Keratinocyte (primary cell): Measurements from ENCODE around the gene BCAS3. TPM values are rescaled to one million over a fixed set of nuclear protein-coding genes. Genes with fewer than 3 reads are reported as not detected.

Experiments
- DNase-seq: peaks from one replicate; pipeline ENCODE4 v3.0.0-alpha.2; 2011; ENCODE audit warnings: low read depth, missing footprints, low spot score
- FAIRE-seq: peaks from 2 replicates; lab custom pipeline; 2011; peaks lifted over from hg19 to GRCh38; lab: Jason Lieb, UNC
- H2AFZ ChIP-seq: 2 replicates; pipeline ENCODE4 v1.6.0; 2012; ENCODE audit warnings: low read length, control low read depth, inconsistent platforms; ENCODE audit not compliant: control insufficient read depth
- H3K27ac ChIP-seq: 2 replicates; pipeline ENCODE4 v1.5.1; 2011; ENCODE audit warnings: low read length; ENCODE audit not compliant: control insufficient read depth, insufficient read depth
- H3K27me3 ChIP-seq: 3 replicates; pipeline ENCODE4 v1.6.0; 2011; ENCODE audit warnings: low read length; ENCODE audit not compliant: control insufficient read depth, insufficient read depth; ENCODE audit errors: extremely low read depth
- H3K36me3 ChIP-seq, 2 experiments: 2 replicates in 1 of 2; 3 replicates in 1 of 2; pipeline ENCODE4 v1.5.1; 2011; ENCODE audit warnings: low read length in 2 of 2, mild to moderate bottlenecking in 1 of 2; ENCODE audit not compliant: control insufficient read depth in 2 of 2, insufficient read depth in 2 of 2; ENCODE audit errors: extremely low read depth in 1 of 2
- H3K4me1 ChIP-seq: 3 replicates; pipeline ENCODE4 v1.5.1; 2011; ENCODE audit warnings: low read length; ENCODE audit not compliant: control insufficient read depth, insufficient read depth; ENCODE audit errors: extremely low read depth
- H3K4me2 ChIP-seq: 3 replicates; pipeline ENCODE4 v1.6.0; 2011; ENCODE audit warnings: low read depth, low read length; ENCODE audit not compliant: control insufficient read depth, insufficient read depth; ENCODE audit errors: extremely low read depth
- H3K4me3 ChIP-seq, 3 experiments: fragments of 200-600 bp in 1 of 3; sonication (generic) in 1 of 3; 2 replicates in 2 of 3; 3 replicates in 1 of 3; pipeline ENCODE4 v1.5.1; 2011 to 2016; ENCODE audit warnings: low read length in 3 of 3, mild to moderate bottlenecking in 3 of 3, control low read depth in 2 of 3, inconsistent platforms in 1 of 3, low read depth in 1 of 3, mixed read lengths in 1 of 3, mixed run types in 1 of 3, moderate library complexity in 1 of 3; ENCODE audit not compliant: control insufficient read depth in 2 of 3, insufficient read depth in 2 of 3; ENCODE audit errors: extremely low read depth in 1 of 3
- H3K79me2 ChIP-seq: 2 replicates; pipeline ENCODE4 v1.6.0; 2012; ENCODE audit warnings: low read length; ENCODE audit not compliant: control insufficient read depth, insufficient read depth
- H3K9ac ChIP-seq: 3 replicates; pipeline ENCODE4 v1.6.0; 2011; ENCODE audit warnings: low read length; ENCODE audit not compliant: control insufficient read depth, insufficient read depth; ENCODE audit errors: extremely low read depth
- H3K9me1 ChIP-seq: 3 replicates; pipeline ENCODE4 v1.6.0; 2011; ENCODE audit warnings: low read length; ENCODE audit not compliant: control insufficient read depth, insufficient read depth; ENCODE audit errors: extremely low read depth
- H3K9me3 ChIP-seq: 2 replicates; pipeline ENCODE4 v1.5.1; 2012; ENCODE audit warnings: low read depth, low read length; ENCODE audit not compliant: control insufficient read depth
- H4K20me1 ChIP-seq: 3 replicates; pipeline ENCODE4 v1.6.0; 2011; ENCODE audit warnings: low read length; ENCODE audit not compliant: control insufficient read depth, insufficient read depth; ENCODE audit errors: extremely low read depth
- EZH2 ChIP-seq: IDR thresholded peaks from one replicate; pipeline ENCODE4 v1.6.1; 2012; ENCODE audit warnings: inconsistent platforms, mild to moderate bottlenecking, low read length, moderate library complexity
- dilution Hi-C: fragments of 300-500 bp; cut with MboI; formaldehyde crosslinking; loops from one replicate; pipeline ENCODE4 v1.7.0; 2020; ENCODE audit warnings: low sequenced_read_pairs; ENCODE audit not compliant: extremely low pct_ligation_motif_present
- polyA plus RNA-seq, 5 experiments: library from polyadenylated mRNA; depleted of rRNA in 3 of 5; stranded (reverse) in 3 of 5; stranded (forward) in 1 of 5; unstranded in 1 of 5; fragments of >200 nt; gene quantifications; 1 replicate in 1 of 5; 2 replicates in 3 of 5; 3 replicates in 1 of 5; pipeline versions ENCODE4 v1.2.1 to v1.2.3, GENCODE V29; 2011 to 2012; ENCODE audit warnings: missing spikeins in 2 of 5, low read depth in 1 of 5, low replicate concordance in 1 of 5
- TF ChIP-seq, protein P1 (sequence below), 3 experiments: IDR thresholded peaks in 1 of 3; conservative IDR thresholded peaks in 1 of 3; optimal IDR thresholded peaks in 1 of 3; 2 replicates in 2 of 3; 3 replicates in 1 of 3; pipeline versions ENCODE3 to v1.5.1; 2011; ENCODE audit warnings: low read length in 3 of 3, mild to moderate bottlenecking in 3 of 3, moderate library complexity in 2 of 3, control low read depth in 1 of 3, inconsistent platforms in 1 of 3; ENCODE audit not compliant: insufficient read depth in 2 of 3; ENCODE audit errors: extremely low read depth in 1 of 3

The BCAS3 gene
- polyA plus RNA-seq, 1 donor (not counting 4 experiments of a cell fraction or from before 2014, with no cell fraction given) = 11.8 TPM

DNA sequence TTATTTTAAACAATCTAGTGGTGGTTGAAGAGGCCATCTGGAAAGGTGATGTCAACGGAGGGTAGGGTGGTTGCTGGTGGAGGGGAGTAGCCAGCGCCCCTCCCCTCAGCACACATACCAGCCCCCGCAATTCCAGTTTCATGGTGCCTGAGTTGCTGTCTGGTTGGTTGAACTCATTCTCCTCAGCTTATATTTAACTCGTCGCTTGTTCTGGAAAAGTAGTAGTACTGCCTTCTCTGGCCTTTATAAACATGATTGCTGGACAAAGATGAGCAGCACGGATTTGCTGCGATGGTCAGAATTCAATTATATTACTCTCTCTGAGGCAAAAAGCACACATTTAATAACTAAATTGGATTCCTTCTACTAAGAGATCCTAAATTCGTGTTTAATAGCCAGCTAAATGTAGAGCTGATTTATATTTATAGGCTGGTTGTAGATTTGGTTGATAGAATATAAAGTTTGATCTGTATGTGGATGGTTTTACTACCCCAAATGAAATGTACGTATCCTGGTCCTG, 484.0 kb downstream of the BCAS3 start:
- TF ChIP-seq, protein P1, sequence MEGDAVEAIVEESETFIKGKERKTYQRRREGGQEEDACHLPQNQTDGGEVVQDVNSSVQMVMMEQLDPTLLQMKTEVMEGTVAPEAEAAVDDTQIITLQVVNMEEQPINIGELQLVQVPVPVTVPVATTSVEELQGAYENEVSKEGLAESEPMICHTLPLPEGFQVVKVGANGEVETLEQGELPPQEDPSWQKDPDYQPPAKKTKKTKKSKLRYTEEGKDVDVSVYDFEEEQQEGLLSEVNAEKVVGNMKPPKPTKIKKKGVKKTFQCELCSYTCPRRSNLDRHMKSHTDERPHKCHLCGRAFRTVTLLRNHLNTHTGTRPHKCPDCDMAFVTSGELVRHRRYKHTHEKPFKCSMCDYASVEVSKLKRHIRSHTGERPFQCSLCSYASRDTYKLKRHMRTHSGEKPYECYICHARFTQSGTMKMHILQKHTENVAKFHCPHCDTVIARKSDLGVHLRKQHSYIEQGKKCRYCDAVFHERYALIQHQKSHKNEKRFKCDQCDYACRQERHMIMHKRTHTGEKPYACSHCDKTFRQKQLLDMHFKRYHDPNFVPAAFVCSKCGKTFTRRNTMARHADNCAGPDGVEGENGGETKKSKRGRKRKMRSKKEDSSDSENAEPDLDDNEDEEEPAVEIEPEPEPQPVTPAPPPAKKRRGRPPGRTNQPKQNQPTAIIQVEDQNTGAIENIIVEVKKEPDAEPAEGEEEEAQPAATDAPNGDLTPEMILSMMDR (optimal IDR thresholded peaks at IDR 0.05 in 1 of 3, IDR thresholded peaks at IDR 0.05 in 1 of 3, conservative IDR thresholded peaks at IDR 0.05 in 1 of 3; ENCODE audit: extremely low read depth in 1 of 3, insufficient read depth in 2 of 3, low read length in 3 of 3) = no peak
- TF ChIP-seq EZH2 = no peak
- DNase-seq = no peak
- no peaks in the 10 kb centered on the region for H3K4me1 ChIP-seq
- H3K27ac ChIP-seq = no peak overlapping the region
- no peak overlapping the region for H3K4me2 ChIP-seq
- H3K36me3 ChIP-seq = no peaks in the 10 kb centered on the region
- H4K20me1 ChIP-seq = no peaks in the 10 kb centered on the region
- no peaks in the 10 kb centered on the region for H3K9me1 ChIP-seq
- H3K79me2 ChIP-seq = no peaks in the 10 kb centered on the region
- FAIRE-seq = no peak
- dilution Hi-C loops = no loop called here
- H3K4me3 ChIP-seq = no peak overlapping the region
- no peaks in the 10 kb centered on the region for H3K9me3 ChIP-seq
- no peak overlapping the region for H3K9ac ChIP-seq
- H3K27me3 ChIP-seq = no peaks in the 10 kb centered on the region
- no peak overlapping the region for H2AFZ ChIP-seq

- dilution Hi-C loops = no loop called here
- Histone ChIP-seq H3K9me1 (no peaks in the 10 kb centered on the region), H3K36me3 (no peaks in the 10 kb centered on the region), H3K27me3 (no peaks in the 10 kb centered on the region), H4K20me1 (no peaks in the 10 kb centered on the region), H3K9ac (no peak overlapping the region), H3K4me1 (no peaks in the 10 kb centered on the region), H3K4me2 (no peak overlapping the region), H3K4me3 (no peak overlapping the region), H3K79me2 (no peaks in the 10 kb centered on the region), H3K27ac (no peak overlapping the region), H3K9me3 (no peaks in the 10 kb centered on the region), H2AFZ (no peak overlapping the region)
- DNase-seq = no peak
- FAIRE-seq = no peak
- TF ChIP-seq, protein P1 (optimal IDR thresholded peaks at IDR 0.05 in 1 of 3, IDR thresholded peaks at IDR 0.05 in 1 of 3, conservative IDR thresholded peaks at IDR 0.05 in 1 of 3; ENCODE audit: extremely low read depth in 1 of 3, insufficient read depth in 2 of 3, low read length in 3 of 3) = no peak
- TF ChIP-seq EZH2 = no peak
These were observed 486.9 kb downstream of the BCAS3 start for GRCh38 chr17:61164517-61164916.
